22Rv1 (cell line): Measurements from ENCODE around the gene BRAF.
A peak's percentile ranks its signal among the peaks of the same experiment; 100 is the strongest.

ENCODE experiments used
- H3K27ac ChIP-seq: fragments of 450-650 bp; 2 replicates; pipeline ENCODE4 v1.5.1; 2017
- ZFX ChIP-seq: fragments of 450-650 bp; IDR thresholded peaks from 2 replicates; pipeline ENCODE4 v1.6.1; 2017; ENCODE audit warnings: antibody characterized with exemption, borderline replicate concordance
- TF ChIP-seq, protein P1 (sequence below): fragments of 450-650 bp; IDR thresholded peaks from 2 replicates; pipeline ENCODE4 v1.5.1; 2017; ENCODE audit warnings: mild to moderate bottlenecking

BRAF gene

DNA sequence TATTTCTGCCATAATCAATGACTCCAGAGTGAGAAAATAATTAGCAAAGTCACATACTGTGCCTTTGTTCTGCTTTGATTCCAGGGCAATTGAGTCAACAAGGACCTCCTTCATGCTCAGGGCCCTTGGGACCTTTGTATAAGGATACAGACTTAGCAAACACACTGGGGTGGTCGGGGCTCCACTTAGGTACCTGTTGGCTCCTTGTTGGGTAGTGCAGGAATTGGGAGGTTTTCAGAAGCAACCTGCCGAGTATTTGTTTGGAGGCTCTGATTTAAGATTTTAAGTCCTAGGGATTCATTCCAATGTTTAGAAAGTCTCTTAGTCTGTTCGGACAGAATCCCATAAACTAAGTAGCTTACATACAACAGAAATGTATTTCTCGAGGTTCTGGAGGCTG, 249.0 kb downstream of the BRAF start:
- TF ChIP-seq ZFX, result no peak
- TF ChIP-seq, protein P1, sequence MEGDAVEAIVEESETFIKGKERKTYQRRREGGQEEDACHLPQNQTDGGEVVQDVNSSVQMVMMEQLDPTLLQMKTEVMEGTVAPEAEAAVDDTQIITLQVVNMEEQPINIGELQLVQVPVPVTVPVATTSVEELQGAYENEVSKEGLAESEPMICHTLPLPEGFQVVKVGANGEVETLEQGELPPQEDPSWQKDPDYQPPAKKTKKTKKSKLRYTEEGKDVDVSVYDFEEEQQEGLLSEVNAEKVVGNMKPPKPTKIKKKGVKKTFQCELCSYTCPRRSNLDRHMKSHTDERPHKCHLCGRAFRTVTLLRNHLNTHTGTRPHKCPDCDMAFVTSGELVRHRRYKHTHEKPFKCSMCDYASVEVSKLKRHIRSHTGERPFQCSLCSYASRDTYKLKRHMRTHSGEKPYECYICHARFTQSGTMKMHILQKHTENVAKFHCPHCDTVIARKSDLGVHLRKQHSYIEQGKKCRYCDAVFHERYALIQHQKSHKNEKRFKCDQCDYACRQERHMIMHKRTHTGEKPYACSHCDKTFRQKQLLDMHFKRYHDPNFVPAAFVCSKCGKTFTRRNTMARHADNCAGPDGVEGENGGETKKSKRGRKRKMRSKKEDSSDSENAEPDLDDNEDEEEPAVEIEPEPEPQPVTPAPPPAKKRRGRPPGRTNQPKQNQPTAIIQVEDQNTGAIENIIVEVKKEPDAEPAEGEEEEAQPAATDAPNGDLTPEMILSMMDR, result no peak
- H3K27ac ChIP-seq, result no peak overlapping the region

DNA sequence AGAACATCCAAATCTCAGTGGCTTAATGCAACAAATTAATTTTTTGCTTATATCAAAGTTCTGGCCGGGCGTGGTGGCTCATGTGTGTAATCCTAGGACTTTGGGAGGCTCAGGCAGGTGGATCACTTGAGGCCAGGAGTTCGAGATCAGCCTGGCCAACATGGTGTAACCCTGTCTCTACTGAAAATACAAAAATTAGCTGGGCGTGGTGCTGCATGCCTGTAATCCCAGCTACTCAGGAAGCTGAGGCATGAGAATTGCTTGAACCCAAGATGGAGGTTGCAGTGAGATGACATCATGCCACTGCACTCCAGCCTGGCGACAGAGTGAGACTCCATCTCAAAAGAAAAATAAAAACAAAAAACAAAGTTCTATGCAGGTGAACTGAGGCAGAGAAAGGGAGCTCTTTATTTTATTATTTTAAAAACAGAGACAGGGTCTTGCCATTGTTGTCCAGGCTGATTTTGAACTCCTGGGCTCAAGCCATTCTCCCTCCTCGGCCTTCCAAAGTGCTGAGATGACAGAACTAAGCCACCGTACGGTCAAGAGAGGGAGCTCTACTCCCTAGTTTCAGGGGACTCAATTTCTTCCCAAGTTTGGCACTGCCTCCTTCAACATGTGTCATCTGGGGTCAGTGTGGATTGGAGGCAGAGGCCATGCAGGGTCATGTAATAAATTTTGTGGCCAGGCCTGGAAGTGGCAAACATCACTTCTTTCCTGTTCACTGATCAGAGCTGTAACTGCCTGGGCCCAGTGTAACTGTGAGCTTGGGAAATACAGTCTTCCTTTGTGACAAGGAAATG, 249.6 kb downstream of the BRAF start:
- no peak for TF ChIP-seq ZFX
- TF ChIP-seq, protein P1, result no peak; the same call in 1 of the 2 replicates
- H3K27ac ChIP-seq, result no peak overlapping the region

- H3K27ac ChIP-seq, result peak overlapping the region; percentile 91; the same call in 1 of the 2 replicates
- TF ChIP-seq, protein P1, result no peak
- no peak for TF ChIP-seq ZFX
Measured at GRCh38 chr7:140674356-140674800, 250.4 kb downstream of the BRAF start.

DNA sequence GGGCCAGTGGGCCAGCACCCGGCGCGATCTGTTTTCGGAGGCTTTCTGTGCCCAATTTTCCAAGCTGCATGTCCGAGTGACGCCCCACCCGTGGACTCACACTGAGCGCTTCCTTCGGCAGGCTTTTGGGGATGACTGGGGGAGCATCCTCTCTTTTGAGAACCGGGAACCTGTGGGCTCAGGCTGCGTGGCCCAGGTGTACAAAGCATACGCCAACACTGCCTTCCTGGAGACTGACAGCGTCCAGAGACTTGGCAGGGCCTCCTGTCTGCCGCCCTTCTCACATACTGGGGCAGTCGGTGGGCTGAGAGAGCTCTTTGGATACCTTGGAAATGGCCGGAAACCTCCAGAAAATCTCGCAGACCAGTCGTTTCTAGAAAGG, 251.0 kb downstream of the BRAF start:
- TF ChIP-seq, protein P1, result no peak
- TF ChIP-seq ZFX, result no peak
- H3K27ac ChIP-seq, result peak overlapping the region; percentile 91

DNA sequence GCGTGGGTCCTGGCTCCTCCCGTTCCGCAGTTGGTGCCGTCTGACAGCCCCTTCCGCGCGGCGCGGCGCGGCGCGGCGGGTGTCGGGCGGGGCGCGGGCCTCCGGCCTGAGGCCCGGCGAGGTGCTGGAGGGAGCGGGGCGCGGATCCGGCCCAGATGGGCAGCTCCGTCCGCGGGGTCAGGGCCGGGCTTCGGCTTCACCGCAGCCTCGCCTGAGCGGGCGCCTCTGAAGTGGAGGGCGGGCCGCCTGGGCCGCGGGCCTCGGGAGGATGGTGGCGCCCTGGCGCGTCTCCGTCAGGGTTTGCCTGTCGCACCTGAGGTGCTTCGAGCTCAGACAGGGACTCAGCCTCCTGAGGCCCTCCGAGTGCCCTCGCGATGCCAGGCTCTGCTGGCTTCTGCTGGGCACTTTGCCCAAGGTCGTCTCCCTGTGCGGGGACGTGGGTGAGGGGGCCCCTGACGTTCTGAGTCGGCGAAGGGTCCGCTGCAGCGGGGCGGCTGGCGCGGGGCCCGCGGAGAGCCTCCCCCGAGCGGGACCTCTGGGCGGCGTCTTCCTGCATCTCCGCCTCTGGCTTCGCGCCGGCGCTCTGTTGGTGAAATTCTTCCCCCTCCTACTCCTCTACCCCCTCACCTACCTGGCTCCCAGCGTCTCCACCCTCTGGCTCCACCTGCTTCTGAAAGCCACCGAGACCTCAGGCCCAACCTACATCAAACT, 251.5 kb downstream of the BRAF start:
- peak overlapping the region; percentile 91 for H3K27ac ChIP-seq
- TF ChIP-seq, protein P1, result peak; percentile 36
- peak; percentile 90 for TF ChIP-seq ZFX

DNA sequence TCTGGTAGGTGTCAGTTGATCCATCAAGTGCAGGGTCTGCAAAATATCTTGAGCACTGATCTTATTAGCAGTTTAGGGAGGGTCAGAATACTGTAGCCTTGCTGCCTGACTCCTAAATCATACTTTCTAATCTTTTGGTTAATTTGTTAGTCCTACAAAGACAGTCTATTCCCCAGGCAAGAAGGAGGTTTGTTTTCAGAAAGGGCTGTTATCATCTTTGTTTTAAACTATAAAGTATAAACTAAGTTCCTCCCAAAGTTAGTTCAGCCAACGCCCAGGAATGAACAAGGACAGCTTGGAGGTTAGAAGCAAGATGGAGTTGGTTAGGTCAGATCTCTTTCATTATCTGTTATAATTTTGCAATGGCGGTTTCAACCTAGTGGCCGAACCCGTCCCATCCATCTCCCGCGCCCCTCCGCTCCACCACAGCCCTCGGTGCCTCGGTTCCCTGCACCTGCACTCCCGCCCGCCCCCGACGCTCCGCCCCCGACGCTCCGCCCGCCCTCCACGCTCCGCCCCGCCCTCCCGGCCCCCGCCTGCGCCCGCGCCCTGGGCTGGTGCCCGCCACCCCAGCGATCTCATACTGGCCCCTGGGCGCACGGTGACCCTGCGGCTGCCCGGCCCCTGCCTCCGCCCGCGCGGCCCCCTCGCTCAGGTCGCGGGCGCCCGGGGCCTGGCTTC, 252.2 kb downstream of the BRAF start, which contains the start of gene ADCK2:
Gene ADCK2 (plus strand): TSS at position 564 of the 681 bp plus-strand sequence. CDS start 386 bp downstream, outside the sequence.
- TF ChIP-seq ZFX, result no peak
- H3K27ac ChIP-seq, result peak within 1 kb of the TSS; percentile 91

GRCh38 chr7:140671966-140672365, 252.8 kb downstream of the BRAF start:
- TF ChIP-seq, protein P1, result no peak
- no peak for TF ChIP-seq ZFX

More at GRCh38 chr7:140671966-140672365, 252.8 kb downstream of the BRAF start:
- H3K27ac ChIP-seq, result peak overlapping the region; percentile 91
